ENCODE data around the gene ZNF205. TPM values are rescaled to one million over a fixed set of nuclear protein-coding genes. Genes with fewer than 3 reads are reported as not detected.
"Not testable (repeated sequence)": the region's sequence is repeated elsewhere in the genome, so short reads cannot be mapped to it uniquely, and the experiment has no call there.

Gene ZNF205
- total RNA-seq, 1 donor = 4.8 TPM

- DNase-seq (ENCODE audit: low read depth in 2 of 3, low spot score in 2 of 3) = peak; percentile 82 to 92 (median 86)
These were observed 17.0 kb downstream of the ZNF205 start for GRCh38 chr16:3129137-3130131.

DNA sequence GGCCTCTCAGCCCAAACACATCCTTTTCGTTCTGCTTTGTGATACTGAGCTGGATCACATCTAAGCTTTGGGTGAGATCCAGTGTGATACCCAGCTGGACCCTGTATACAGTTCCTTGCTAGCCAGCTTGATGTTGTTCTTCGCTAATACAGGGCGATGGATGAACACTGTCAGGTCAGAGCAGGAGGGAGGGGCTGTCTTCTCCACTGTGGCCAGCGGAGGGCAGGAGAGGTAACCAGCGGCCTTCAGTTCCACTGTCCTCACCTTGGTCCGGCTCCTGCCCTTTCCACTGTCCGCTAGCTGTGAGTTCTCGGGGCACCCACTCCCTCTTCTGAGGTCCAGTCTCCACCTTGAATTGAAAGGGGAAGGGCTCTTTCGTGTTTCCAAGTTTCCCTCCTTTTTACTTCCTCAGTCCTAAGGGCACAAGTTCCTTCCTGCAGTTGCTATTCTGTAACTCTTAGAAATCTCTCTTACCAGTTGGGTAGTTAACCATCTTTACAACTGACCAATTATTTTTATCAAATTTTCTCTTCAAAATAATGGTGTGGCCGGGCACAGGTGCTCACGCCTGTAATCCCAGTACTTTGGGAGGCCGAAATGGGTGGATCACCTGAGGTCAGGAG, 19.5 kb downstream of the ZNF205 start:
- DNase-seq (ENCODE audit: low read depth in 2 of 3, low spot score in 2 of 3) = peak in 2 of 3 donors; percentile 41 to 47

DNA sequence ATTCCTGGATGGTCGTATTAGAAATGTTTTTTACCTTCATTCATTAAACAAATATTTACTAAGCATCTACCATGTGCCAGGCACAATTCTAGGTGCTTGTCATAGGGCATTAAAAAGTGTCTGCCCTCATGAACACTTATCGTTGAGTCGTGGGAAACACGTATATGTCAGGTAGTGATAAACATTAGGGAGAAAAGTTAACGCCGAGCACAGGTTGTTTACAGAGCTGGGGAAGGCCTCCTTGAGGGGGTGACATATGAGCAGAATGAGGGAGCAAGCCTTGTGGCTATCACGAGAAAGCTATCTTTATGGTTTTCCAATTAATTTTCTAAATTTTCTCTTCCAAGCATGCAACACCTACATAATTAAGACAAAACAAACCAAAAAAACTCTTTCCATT, 21.5 kb downstream of the ZNF205 start:
- DNase-seq (ENCODE audit: low read depth in 2 of 3, low spot score in 2 of 3) = no peak

GRCh38 chr16:3134338-3135125, 22.1 kb downstream of the ZNF205 start, which contains the start of gene ZNF213:
Gene ZNF213 (plus strand): TSS chr16:3135029. CDS start chr16:3137281, 2,252 bp downstream.
- DNase-seq (ENCODE audit: low read depth in 2 of 3, low spot score in 2 of 3) = peak; percentile 85 to 99 (median 98)

DNA sequence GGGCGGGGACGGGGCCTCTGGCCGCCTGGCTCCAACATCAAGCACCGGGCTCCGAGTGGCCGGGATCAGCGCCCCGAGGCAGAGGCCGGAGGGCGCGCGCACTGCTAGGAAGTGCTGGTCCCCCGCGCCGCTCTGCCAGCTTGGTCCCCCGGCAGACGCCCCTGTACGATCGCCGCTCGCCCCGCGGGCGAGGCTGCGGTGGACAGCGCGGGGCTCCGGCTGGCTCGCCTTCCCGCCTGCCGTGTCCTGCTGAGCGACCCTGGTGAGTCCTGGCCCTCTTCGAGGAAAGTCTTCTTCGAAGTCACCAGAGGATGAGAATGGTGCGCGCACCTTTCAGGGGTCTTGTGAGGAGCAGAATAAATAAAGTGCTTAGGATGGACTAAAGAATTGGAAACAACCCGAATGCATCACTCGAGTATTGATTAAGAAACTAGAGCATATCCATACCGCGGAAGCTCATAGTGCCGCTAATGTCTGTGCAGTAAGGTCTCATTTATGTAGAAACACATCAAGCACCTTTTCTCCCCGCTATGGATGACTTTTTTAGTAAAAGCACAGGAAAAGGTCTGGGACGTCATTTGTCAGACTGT, 22.8 kb downstream of the ZNF205 start:
- DNase-seq (ENCODE audit: low read depth in 2 of 3, low spot score in 2 of 3) = peak in 1 of 3 donors; percentile 41

- DNase-seq (ENCODE audit: low read depth in 2 of 3, low spot score in 2 of 3) = no peak
These were observed 24.9 kb downstream of the ZNF205 start for GRCh38 chr16:3137267-3137666.

- DNase-seq (ENCODE audit: low read depth in 2 of 3, low spot score in 2 of 3) = no peak
These were observed 26.0 kb downstream of the ZNF205 start for GRCh38 chr16:3138342-3138741.

- DNase-seq (ENCODE audit: low read depth in 2 of 3, low spot score in 2 of 3) = no peak
These were observed 26.5 kb downstream of the ZNF205 start for GRCh38 chr16:3138823-3139426.

DNA sequence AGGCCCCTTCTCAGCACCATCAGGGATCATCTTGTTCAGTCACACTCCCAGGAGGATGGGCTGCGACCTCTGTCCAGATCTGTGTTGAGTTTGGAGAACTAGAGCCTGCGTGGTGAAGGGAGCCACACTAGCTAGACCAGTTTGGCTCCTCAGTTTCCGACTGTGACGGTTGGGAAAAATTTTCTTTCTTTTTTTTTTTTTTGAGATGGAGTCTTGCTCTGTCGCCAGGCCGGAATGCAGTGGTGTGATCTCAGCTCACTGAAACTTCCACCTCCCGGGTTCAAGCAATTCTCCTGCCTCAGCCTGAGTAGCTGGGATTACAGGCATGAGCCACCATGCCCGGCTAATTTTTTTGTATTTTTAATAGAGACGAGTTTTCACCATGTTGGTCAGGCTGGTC, 27.2 kb downstream of the ZNF205 start:
- DNase-seq (ENCODE audit: low read depth in 2 of 3, low spot score in 2 of 3) = not testable (repeated sequence)

GRCh38 chr16:3140603-3141427, 28.4 kb downstream of the ZNF205 start:
- no peak for DNase-seq (ENCODE audit: low read depth in 2 of 3, low spot score in 2 of 3)

DNA sequence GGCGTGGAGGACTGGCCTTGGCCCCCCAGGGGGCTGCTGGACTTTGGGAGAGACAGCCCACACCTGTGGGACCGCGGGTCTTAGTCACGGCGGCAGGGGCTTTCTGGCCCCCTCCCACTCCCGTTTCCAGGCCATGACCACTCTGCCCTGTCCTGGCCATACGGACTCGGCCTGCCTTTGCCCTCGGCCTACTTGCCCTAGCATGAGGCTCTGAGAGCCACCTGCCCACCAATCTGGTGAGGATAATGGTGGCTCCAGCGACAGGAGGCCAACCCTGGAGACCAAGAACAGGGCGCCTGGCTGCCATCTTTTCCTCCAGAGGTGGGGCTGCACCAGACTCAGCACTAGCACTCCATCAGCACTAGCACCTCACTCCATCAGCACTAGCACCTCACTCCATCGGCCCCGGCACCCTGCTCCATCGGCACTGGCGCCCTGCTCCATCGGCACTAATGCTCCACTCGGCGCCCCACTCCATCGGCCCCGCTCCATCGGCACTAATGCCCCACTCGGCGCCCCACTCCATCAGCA, 29.5 kb downstream of the ZNF205 start:
- DNase-seq (ENCODE audit: low read depth in 2 of 3, low spot score in 2 of 3) = no peak

DNA sequence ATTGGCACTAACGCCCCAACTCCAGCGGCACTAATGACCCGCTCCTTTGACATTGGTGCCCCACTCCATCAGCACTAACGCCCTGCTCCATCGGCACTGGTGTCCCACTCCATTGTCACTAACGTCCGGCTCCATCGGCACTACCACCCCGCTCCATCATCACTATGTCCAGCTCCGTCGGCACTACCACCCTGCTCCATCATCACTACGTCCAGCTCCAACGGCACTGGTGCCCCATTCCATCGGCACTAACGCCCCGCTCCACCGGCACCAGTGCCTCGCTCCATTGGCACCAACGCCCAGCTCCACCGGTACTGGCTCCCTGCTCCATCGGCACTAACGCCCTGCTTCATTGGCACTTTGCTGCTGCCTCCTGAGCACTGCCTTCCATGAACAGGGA, 29.9 kb downstream of the ZNF205 start:
- no peak for DNase-seq (ENCODE audit: low read depth in 2 of 3, low spot score in 2 of 3)

DNA sequence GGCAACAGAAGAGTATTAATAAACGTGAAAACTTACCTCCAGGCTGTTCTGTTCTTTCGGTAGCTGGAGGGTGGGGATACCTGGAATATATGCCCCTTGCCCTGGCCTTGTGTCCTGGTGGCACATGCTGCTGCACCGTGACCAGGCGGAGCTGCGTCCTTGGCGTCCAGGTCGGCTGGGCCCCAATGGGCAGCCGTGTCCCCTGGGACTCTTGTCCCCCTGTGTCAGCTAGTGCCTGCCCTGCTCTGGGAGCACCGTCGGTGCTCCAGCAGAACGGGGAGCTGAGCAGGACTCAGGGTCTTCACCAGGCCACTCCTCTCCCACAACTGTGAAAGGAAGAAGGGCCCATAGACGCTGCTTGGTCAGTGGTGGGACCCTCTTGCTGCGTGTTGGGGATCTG, 30.4 kb downstream of the ZNF205 start:
- no peak for DNase-seq (ENCODE audit: low read depth in 2 of 3, low spot score in 2 of 3)

GRCh38 chr16:3143189-3143588, 30.8 kb downstream of the ZNF205 start:
- DNase-seq (ENCODE audit: low read depth in 2 of 3, low spot score in 2 of 3) = no peak

DNA sequence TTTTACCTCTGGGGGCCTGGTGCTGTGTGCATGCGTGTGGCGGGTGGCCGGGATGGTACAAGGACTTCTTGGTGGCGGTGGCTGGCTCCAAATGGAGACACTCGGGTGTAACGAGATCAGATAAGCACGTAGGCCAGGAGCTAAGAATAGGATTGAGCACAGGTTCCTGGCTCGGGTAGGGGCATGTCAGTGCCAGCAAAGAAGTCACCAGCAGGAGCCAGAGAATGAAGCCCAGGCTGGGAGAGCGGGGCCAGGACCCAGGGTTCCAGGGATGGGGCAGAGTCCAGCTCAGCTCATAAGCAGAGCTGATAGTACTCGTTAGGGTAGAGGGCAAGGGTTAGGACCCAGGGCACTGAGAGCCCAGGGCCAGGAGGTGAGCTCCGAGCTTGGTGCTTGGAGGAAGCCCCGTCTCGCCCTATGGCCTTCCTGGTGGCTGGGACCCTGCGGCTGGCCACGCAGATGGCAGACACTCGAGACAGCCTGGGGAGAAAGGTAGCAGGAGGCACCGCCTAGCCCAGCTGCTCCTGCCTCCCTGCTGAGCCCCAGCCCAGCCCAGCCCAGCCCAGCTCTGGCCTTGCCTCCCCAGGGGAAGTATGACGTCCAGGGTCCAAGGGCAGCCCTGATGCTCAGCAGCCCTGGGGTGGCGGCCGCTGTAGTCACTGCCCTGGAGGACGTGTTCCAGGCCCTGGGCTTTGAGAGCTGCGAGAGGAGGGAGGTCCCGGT, 31.4 kb downstream of the ZNF205 start:
- DNase-seq (ENCODE audit: low read depth in 2 of 3, low spot score in 2 of 3) = no peak

GRCh38 chr16:3144321-3144983, 32.1 kb downstream of the ZNF205 start:
- DNase-seq (ENCODE audit: low read depth in 2 of 3, low spot score in 2 of 3) = no peak

- DNase-seq (ENCODE audit: low read depth in 2 of 3, low spot score in 2 of 3) = no peak
These were observed 32.8 kb downstream of the ZNF205 start for GRCh38 chr16:3145151-3145550.

DNA sequence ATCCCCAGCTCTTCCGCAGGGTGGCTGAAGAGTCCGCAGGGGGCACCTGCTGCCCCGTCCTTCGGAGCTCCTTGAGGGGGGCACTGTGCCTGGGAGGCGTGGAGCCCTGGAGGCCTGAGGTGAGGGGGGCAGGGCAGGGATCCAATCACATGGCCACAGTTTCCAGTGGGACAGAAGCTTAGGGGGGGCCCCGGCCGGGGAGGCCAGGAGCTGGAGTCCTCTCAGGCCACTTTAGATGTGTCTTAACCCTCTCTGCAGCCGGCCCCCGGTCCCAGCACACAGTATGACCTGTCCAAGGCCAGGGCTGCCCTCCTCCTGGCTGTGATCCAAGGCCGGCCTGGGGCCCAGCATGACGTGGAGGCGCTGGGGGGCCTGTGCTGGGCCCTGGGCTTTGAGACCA, 33.3 kb downstream of the ZNF205 start:
- DNase-seq (ENCODE audit: low read depth in 2 of 3, low spot score in 2 of 3) = no peak

Data from hematopoietic multipotent progenitor cell (in vitro differentiated cells).